CD4-positive, alpha-beta memory T cell (primary cell): ENCODE data around the gene IFT88. TPM values are rescaled to one million over a fixed set of nuclear protein-coding genes. Genes with fewer than 3 reads are reported as not detected.

Experiments
- CTCF ChIA-PET: fragments of 350-600 bp; sonication (Branson Sonifier 250); formaldehyde crosslinking; loops from one replicate; lab custom pipeline; 2021; ENCODE audit warnings: inconsistent platforms; ENCODE audit not compliant: partially characterized antibody; lab: Charles Lee
- POLR2A ChIA-PET: fragments of 350-600 bp; sonication (Branson Sonifier 250); formaldehyde crosslinking; loops from one replicate; lab custom pipeline; 2021; ENCODE audit not compliant: partially characterized antibody; lab: Charles Lee
- DNase-seq, 5 donors: peaks; one replicate each; pipeline versions ENCODE4 v3.0.0 to v3.0.0-alpha.2; 2020 to 2022; ENCODE audit warnings: mixed read lengths in 1 of 5
- H3K27ac ChIP-seq: one replicate; pipeline ENCODE4 v1.7.0; 2013; ENCODE audit warnings: low read depth, low read length
- H3K27me3 ChIP-seq: 2 replicates; pipeline ENCODE4 v1.7.0; 2013; ENCODE audit warnings: mild to moderate bottlenecking, low read length, moderate library complexity; ENCODE audit not compliant: insufficient read depth
- H3K36me3 ChIP-seq: 2 replicates; pipeline ENCODE4 v1.7.0; 2013; ENCODE audit warnings: mild to moderate bottlenecking, low read length, moderate library complexity; ENCODE audit not compliant: insufficient read depth
- H3K4me1 ChIP-seq: 2 replicates; pipeline ENCODE4 v1.7.0; 2013; ENCODE audit warnings: mild to moderate bottlenecking, low read length, moderate library complexity; ENCODE audit not compliant: insufficient read depth
- H3K4me3 ChIP-seq, 2 donors: one replicate each; pipeline ENCODE4 v1.7.0; 2013; ENCODE audit warnings: low read length in 2 of 2, mild to moderate bottlenecking in 1 of 2
- H3K9me3 ChIP-seq, 2 donors: one replicate each; pipeline ENCODE4 v1.7.0; 2013; ENCODE audit warnings: low read length in 2 of 2, control low read depth in 1 of 2; ENCODE audit not compliant: control insufficient read depth in 1 of 2
- H3K27ac Mint-ChIP-seq, 7 donors: one replicate each; pipeline ENCODE4 v1.8.0; 2020 to 2021; ENCODE audit warnings: mixed read lengths in 7 of 7, mild to moderate bottlenecking in 6 of 7, inconsistent platforms in 3 of 7, moderate library complexity in 3 of 7
- H3K27me3 Mint-ChIP-seq, 2 donors: one replicate each; pipeline ENCODE4 v1.8.0; 2020 to 2021; ENCODE audit warnings: mixed read lengths in 2 of 2
- H3K36me3 Mint-ChIP-seq, 2 donors: one replicate each; pipeline ENCODE4 v1.8.0; 2020 to 2021; ENCODE audit warnings: mixed read lengths in 2 of 2, inconsistent platforms in 1 of 2, mild to moderate bottlenecking in 1 of 2
- H3K4me1 Mint-ChIP-seq, 4 donors: one replicate each; pipeline ENCODE4 v1.8.0; 2020 to 2021; ENCODE audit warnings: mixed read lengths in 4 of 4, mild to moderate bottlenecking in 1 of 4
- H3K4me3 Mint-ChIP-seq, 8 donors: one replicate each; pipeline ENCODE4 v1.8.0; 2020 to 2021; ENCODE audit warnings: mixed read lengths in 8 of 8, mild to moderate bottlenecking in 7 of 8, moderate library complexity in 6 of 8, inconsistent platforms in 3 of 8
- H3K9me3 Mint-ChIP-seq, 8 donors: one replicate each; pipeline ENCODE4 v1.8.0; 2020 to 2021; ENCODE audit warnings: mixed read lengths in 8 of 8, mild to moderate bottlenecking in 5 of 8, inconsistent platforms in 3 of 8, moderate library complexity in 1 of 8
- intact Hi-C: fragments of 100-400 bp; cut with micrococcal nuclease; formaldehyde crosslinking; loops from one replicate; pipeline ENCODE4 v1.15.1; 2023
- polyA plus RNA-seq, 2 donors: library from polyadenylated mRNA; unstranded; fragments of 300-500 nt; fragmentation: Illumina TruSeq; gene quantifications; one replicate each; pipeline ENCODE4 v1.2.3, GENCODE V29; 2021
- total RNA-seq, 2 experiments: library from RNA; stranded (reverse); gene quantifications; one replicate each; pipeline ENCODE4 v1.2.3, GENCODE V29; 2021

Gene IFT88
- total and polyA plus RNA-seq, 4 experiments from 2014 or later = 5.0 to 9.8 (median 8.0) TPM

DNA sequence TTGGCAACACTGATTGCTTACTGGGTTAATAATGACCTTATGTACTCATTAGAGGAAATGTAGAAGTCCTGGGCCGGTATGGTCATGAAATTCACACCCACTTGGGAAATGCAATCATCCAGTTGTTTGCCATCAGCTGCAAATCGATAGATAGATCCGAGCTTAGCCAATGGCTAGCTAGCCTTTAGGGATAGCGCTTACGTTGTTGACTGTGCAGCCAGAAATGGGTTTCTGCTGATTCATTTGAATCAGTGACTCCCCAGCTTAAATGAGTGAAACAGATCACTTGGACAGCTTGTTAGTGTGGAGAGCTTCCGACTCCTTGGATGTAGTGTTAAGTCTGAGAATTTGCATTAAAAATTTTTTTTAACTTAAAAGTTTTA is 148.4 kb downstream of the IFT88 start:
- Mint-ChIP-seq H3K9me3 (peaks cover 0 to 1% (median 0%) of the 10 kb centered on the region in 8 donors), H3K4me1 (peaks cover 4 to 10% (median 7%) of the 10 kb centered on the region in 4 donors), H3K27ac (no peak overlapping the region), H3K4me3 (no peak overlapping the region), H3K27me3 (peaks cover 3 to 12% of the 10 kb centered on the region in 2 donors), H3K36me3 (no peaks in the 10 kb centered on the region)
- no peak for DNase-seq
- Histone ChIP-seq H3K4me1 (peaks cover 6% of the 10 kb centered on the region), H3K27ac (no peak overlapping the region), H3K9me3 (no peaks in the 10 kb centered on the region), H3K36me3 (no peaks in the 10 kb centered on the region), H3K4me3 (no peak overlapping the region), H3K27me3 (no peaks in the 10 kb centered on the region)
- intact Hi-C loops = no loop called here
- ChIA-PET CTCF (interaction anchor here (0.6 to 9.1 kb wide), 9 partner anchors 8 to 221 kb away, joined by 3 to 90 read pairs (median 5); partner anchors contain the start of gene IL17D), POLR2A (no interaction called here)

DNA sequence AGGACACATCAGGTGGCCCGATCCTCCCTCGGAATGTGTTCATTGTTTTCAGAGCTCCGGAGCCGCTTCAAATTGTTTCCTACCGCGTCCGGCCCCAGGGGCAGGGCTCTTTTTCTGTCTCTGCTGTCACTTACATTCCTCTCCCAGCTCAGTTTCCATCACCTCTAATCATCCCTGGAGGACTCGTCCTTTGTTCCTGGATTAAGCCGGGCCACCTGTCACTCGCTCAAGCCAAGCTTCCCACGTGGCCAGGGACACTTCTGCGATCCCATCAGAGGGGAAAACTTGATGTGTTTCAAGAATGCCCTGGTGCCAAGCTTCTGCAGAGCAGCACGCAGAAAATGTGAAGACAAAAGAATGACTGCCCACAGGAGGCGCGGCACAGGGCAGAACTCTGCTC is 150.0 kb downstream of the IFT88 start:
- H3K4me3 ChIP-seq = no peak overlapping the region
- intact Hi-C loops = no loop called here
- H3K9me3 Mint-ChIP-seq = peaks cover 0 to 1% (median 0%) of the 10 kb centered on the region in 8 donors
- H3K4me3 Mint-ChIP-seq = no peak overlapping the region
- peaks cover 4 to 10% (median 8%) of the 10 kb centered on the region in 4 donors for H3K4me1 Mint-ChIP-seq
- no peaks in the 10 kb centered on the region for H3K27me3 ChIP-seq
- no peak overlapping the region for H3K27ac ChIP-seq
- no peaks in the 10 kb centered on the region for H3K36me3 Mint-ChIP-seq
- H3K4me1 ChIP-seq = peaks cover 6% of the 10 kb centered on the region
- ChIA-PET CTCF (interaction anchor here (7.9 to 9.1 kb wide), 2 partner anchors 111 to 207 kb away, joined by 68 to 90 read pairs; no protein-coding TSS in a partner anchor), POLR2A (no interaction called here)
- peaks cover 5 to 14% of the 10 kb centered on the region in 2 donors for H3K27me3 Mint-ChIP-seq
- H3K9me3 ChIP-seq = no peaks in the 10 kb centered on the region
- no peaks in the 10 kb centered on the region for H3K36me3 ChIP-seq
- no peak for DNase-seq
- no peak overlapping the region for H3K27ac Mint-ChIP-seq

DNA sequence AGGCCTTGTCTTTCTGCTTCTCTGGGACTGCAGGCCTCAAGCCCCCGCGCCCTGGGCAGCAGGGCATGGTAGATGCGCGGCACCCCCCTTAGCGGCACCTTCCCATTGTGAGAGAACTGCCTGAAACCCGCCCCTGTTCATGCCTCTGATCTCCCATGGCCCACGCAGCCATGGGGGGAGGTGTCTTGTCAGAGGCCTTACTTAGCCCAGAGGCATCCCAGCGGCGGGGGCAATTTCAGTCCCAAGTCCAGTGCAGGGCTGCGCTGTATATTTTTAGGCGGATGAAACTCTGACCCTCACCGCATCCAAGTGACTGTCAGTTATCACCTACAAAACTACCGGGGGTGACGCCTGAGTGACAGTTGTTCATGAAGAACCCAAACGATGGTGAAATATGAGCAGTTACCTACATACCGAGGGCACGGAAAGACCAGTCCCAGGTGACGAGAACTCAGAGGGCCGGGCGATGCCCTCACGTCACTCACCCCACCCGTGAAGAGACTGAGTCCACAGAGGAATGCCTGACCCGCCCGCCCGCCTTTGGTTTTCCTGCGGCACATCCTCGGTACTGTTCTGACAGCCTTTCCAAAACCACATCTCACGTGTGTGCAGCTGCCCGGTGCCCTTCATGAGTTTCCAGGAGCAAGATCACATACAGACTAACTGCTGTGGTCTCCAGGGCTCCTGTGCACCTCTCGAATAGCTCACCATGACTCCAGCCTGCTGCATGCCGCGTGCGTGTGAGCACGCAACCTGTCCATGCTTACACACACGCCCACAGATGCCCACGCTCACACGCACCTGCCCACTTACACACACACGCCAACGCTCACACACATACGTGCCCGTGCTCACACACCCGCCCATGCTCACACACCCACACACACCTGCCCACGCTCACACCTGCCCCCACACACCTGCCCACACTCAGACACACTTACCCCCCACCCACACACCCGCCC is 150.9 kb downstream of the IFT88 start:
- Mint-ChIP-seq H3K27me3 (peaks cover 10 to 18% of the 10 kb centered on the region in 2 donors), H3K9me3 (peaks cover 0 to 1% (median 0%) of the 10 kb centered on the region in 8 donors), H3K27ac (no peak overlapping the region), H3K4me3 (no peak overlapping the region), H3K36me3 (no peaks in the 10 kb centered on the region), H3K4me1 (peaks cover 3 to 7% (median 5%) of the 10 kb centered on the region in 4 donors)
- POLR2A ChIA-PET = no interaction called here
- Histone ChIP-seq H3K27ac (no peak overlapping the region), H3K9me3 (no peaks in the 10 kb centered on the region), H3K27me3 (no peaks in the 10 kb centered on the region), H3K4me3 (no peak overlapping the region), H3K36me3 (no peaks in the 10 kb centered on the region), H3K4me1 (peaks cover under 1% of the 10 kb centered on the region)
- CTCF ChIA-PET = interaction anchor here (9.1 kb wide), 1 partner anchor 206 kb away, joined by 90 read pairs; no protein-coding TSS in a partner anchor
- intact Hi-C loops = no loop called here
- no peak for DNase-seq

DNA sequence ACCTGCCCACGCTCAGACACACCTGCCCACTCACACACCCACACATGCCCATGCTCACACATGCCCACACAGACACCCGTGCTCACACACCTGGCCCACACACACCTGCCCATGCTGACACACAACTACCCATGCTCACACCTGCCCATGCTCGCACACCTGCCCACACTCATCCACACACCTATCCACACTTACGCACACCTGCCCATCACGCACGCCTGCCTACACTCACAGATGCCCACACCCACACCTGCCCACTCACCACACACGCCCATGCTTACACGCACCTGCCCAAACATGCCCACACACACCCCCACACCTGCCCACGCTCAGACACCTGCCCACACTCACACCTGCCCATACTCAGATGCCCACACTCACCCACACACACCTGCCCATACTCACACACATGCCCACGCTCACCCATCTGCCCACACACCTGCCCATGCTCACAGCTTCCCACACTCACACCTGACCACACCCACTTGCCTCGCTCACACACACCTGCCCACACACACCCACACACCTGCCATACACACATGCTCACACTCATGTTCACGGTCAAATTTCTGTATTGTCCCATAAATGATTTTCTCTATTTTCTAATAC is 152.1 kb downstream of the IFT88 start:
- intact Hi-C loops = no loop called here
- H3K27me3 Mint-ChIP-seq = peaks cover 10 to 17% of the 10 kb centered on the region in 2 donors

DNA sequence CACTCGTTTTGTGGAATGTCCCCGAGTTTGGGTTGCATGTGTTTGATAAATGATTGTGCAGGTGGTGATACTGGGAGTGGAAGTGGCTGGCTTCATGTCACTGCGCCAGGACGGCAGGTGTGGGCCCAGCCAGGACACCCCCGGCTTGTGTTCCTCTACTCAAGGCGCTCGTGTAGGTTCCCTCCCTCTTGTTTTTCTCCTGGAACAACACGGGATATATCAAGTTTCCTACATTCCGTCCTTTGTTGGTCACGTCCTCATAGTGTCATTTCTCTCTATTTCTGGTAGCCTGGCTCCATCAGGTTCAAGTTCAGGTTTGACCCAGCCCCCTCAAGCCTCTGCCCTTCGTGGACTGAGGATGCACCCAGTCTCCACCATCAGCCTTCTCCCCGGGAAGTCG is 152.8 kb downstream of the IFT88 start:
- no peak for DNase-seq
- Mint-ChIP-seq H3K27ac (no peak overlapping the region), H3K4me1 (peaks cover 0 to 2% (median 0%) of the 10 kb centered on the region in 4 donors), H3K36me3 (no peaks in the 10 kb centered on the region), H3K4me3 (no peak overlapping the region), H3K27me3 (peaks cover 10 to 15% of the 10 kb centered on the region in 2 donors), H3K9me3 (peaks cover 0 to 1% (median 0%) of the 10 kb centered on the region in 8 donors)
- no peaks in the 10 kb centered on the region for H3K36me3 ChIP-seq
- no peaks in the 10 kb centered on the region for H3K9me3 ChIP-seq
- ChIA-PET CTCF (no interaction called here), POLR2A (no interaction called here)
- H3K27ac ChIP-seq = no peak overlapping the region
- H3K4me3 ChIP-seq = no peak overlapping the region
- H3K27me3 ChIP-seq = no peaks in the 10 kb centered on the region
- no peaks in the 10 kb centered on the region for H3K4me1 ChIP-seq
- intact Hi-C loops = no loop called here

More for the DNA sequence above, 152.1 kb downstream of the IFT88 start:
- Mint-ChIP-seq H3K4me1 (peaks cover 0 to 2% (median 0%) of the 10 kb centered on the region in 4 donors), H3K27ac (no peak overlapping the region), H3K9me3 (peaks cover 0 to 1% (median 0%) of the 10 kb centered on the region in 8 donors), H3K4me3 (no peak overlapping the region), H3K36me3 (no peaks in the 10 kb centered on the region)
- DNase-seq = no peak
- Histone ChIP-seq H3K4me1 (no peaks in the 10 kb centered on the region), H3K27ac (no peak overlapping the region), H3K9me3 (no peaks in the 10 kb centered on the region), H3K4me3 (no peak overlapping the region), H3K36me3 (no peaks in the 10 kb centered on the region), H3K27me3 (no peaks in the 10 kb centered on the region)
- POLR2A ChIA-PET = no interaction called here
- CTCF ChIA-PET = no interaction called here

DNA sequence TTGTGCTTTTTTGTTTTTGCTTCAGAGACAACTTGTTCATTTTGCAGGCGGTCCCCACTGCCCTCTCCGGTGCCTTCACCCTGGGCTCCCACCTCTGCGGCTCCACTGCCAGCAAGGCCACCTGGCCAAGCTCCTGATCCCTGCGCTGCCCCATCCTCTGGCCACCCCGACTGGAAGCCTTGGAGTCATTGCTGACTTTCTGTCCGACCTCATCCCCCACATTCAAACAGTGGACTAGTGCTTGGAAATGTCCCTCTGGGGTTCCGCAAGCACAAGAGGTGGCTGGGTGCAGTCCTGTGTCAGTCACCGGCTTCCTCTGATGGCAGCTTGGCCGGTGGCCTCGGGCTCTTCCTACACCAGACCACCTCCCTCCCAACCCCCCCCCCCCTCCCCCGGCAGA is 153.5 kb downstream of the IFT88 start:
- peaks cover 0 to 1% (median 0%) of the 10 kb centered on the region in 8 donors for H3K9me3 Mint-ChIP-seq
- CTCF ChIA-PET = no interaction called here

DNA sequence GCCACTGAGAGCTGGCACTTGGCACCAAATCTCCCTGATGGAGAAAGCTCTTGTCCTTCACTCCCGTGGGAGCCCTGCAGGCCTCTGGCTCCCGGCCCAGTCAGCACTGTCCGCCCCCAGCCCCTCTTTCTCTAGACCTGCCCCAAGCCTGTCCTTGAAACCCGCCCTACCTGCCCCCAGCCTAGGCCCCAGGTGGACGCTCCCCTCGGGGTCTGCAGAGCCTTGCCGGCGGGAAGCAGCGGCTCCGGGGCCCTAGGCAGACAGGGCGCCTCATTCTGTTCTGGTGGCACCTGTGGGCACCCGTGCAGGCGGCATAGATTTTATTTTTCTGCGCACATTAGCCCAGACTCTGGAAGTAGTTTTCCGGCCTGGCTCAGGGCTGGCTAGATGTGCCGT is 154.1 kb downstream of the IFT88 start:
- H3K27ac ChIP-seq = no peak overlapping the region
- H3K4me1 Mint-ChIP-seq = peaks cover 0 to 2% (median 0%) of the 10 kb centered on the region in 4 donors
- H3K36me3 Mint-ChIP-seq = no peaks in the 10 kb centered on the region
- peaks cover 9 to 11% of the 10 kb centered on the region in 2 donors for H3K27me3 Mint-ChIP-seq
- no peaks in the 10 kb centered on the region for H3K27me3 ChIP-seq
- intact Hi-C loops = no loop called here
- CTCF ChIA-PET = interaction anchor here (1.1 kb wide), 1 partner anchor 9 kb away, joined by 3 read pairs; no protein-coding TSS in a partner anchor
- H3K27ac Mint-ChIP-seq = no peak overlapping the region
- H3K9me3 ChIP-seq = no peaks in the 10 kb centered on the region
- no peak overlapping the region for H3K4me3 ChIP-seq
- no peaks in the 10 kb centered on the region for H3K4me1 ChIP-seq
- H3K4me3 Mint-ChIP-seq = peak overlapping the region in 2 of 8 donors; percentile 5 to 47
- no peak for DNase-seq
- H3K9me3 Mint-ChIP-seq = peaks cover 0 to 1% (median 0%) of the 10 kb centered on the region in 8 donors
- POLR2A ChIA-PET = no interaction called here
- no peaks in the 10 kb centered on the region for H3K36me3 ChIP-seq

More for the DNA sequence above, 153.5 kb downstream of the IFT88 start:
- Mint-ChIP-seq H3K4me3 (no peak overlapping the region), H3K27me3 (peaks cover 9 to 11% of the 10 kb centered on the region in 2 donors), H3K4me1 (peaks cover 0 to 2% (median 0%) of the 10 kb centered on the region in 4 donors), H3K36me3 (no peaks in the 10 kb centered on the region), H3K27ac (no peak overlapping the region)
- no peaks in the 10 kb centered on the region for H3K36me3 ChIP-seq
- no peak for DNase-seq
- H3K4me1 ChIP-seq = no peaks in the 10 kb centered on the region
- no peaks in the 10 kb centered on the region for H3K27me3 ChIP-seq
- intact Hi-C loops = no loop called here
- H3K4me3 ChIP-seq = no peak overlapping the region
- H3K9me3 ChIP-seq = no peaks in the 10 kb centered on the region
- H3K27ac ChIP-seq = no peak overlapping the region
- POLR2A ChIA-PET = no interaction called here
